DND-41 (cell line): ENCODE measurements around the gene C22orf23.

ENCODE experiments used
- CTCF ChIP-seq: IDR thresholded peaks from 2 replicates; pipeline ENCODE4 v1.5.1; 2012; ENCODE audit warnings: borderline replicate concordance, low read length, moderate library complexity, mild to moderate bottlenecking; ENCODE audit not compliant: poor library complexity, severe bottlenecking; ENCODE audit errors: extremely low read depth
- EZH2 ChIP-seq: IDR thresholded peaks from 3 replicates; pipeline ENCODE4 v1.6.1; 2012; ENCODE audit warnings: borderline replicate concordance, low read depth, mild to moderate bottlenecking, moderate library complexity, low read length, inconsistent platforms; ENCODE audit not compliant: severe bottlenecking

GRCh38 chr22:37990301-37990700 lies 36.9 kb upstream of the C22orf23 start:
- TF ChIP-seq CTCF (no peak), EZH2 (no peak)
